Prostate gland (tissue), 2 donors: Measurements from ENCODE around the gene ZNRD2. TPM values are rescaled to one million over a fixed set of nuclear protein-coding genes. Genes with fewer than 3 reads are reported as not detected.
A peak's percentile ranks its signal among the peaks of the same experiment; 100 is the strongest.

Experiments
- DNase-seq: peaks from one replicate; pipeline ENCODE4 v3.0.0-alpha.2; 2019; ENCODE audit warnings: low spot score
- H3K27ac ChIP-seq, 2 donors: fragments of 200-600 bp; sonication (generic); 2 replicates each; pipeline ENCODE4 v1.5.1; 2017 to 2019
- H3K27me3 ChIP-seq: fragments of 200-600 bp; sonication (generic); replicated peaks from 2 replicates; pipeline ENCODE4 v1.5.1; 2019; ENCODE audit not compliant: insufficient read depth
- H3K36me3 ChIP-seq, 2 donors: fragments of 200-600 bp; sonication (generic); 1 replicate in 1 of 2; 2 replicates in 1 of 2; pipeline versions ENCODE4 v1.5.1 to v1.8.1; 2017 to 2019
- H3K4me1 ChIP-seq: fragments of 200-600 bp; sonication (generic); replicated peaks from 2 replicates; pipeline ENCODE4 v1.5.1; 2019
- H3K4me3 ChIP-seq, 2 donors: fragments of 200-600 bp; sonication (generic); 2 replicates each; pipeline ENCODE4 v1.5.1; 2017 to 2019
- H3K9me3 ChIP-seq: fragments of 200-600 bp; sonication (generic); 2 replicates; pipeline ENCODE4 v1.5.1; 2017
- CTCF ChIP-seq, 4 experiments: fragments of 200-600 bp in 2 of 4; fragments of 450-650 bp in 2 of 4; sonication (generic) in 2 of 4; IDR thresholded peaks; 1 replicate in 3 of 4; 2 replicates in 1 of 4; pipeline ENCODE4 v1.5.1; 2016 to 2019; ENCODE audit warnings: antibody characterized with exemption in 4 of 4, mild to moderate bottlenecking in 2 of 4, moderate library complexity in 2 of 4
- POLR2A ChIP-seq: fragments of 450-650 bp; IDR thresholded peaks from one replicate; pipeline ENCODE4 v1.6.1; 2016; ENCODE audit warnings: antibody characterized with exemption, mild to moderate bottlenecking
- POLR2AphosphoS5 ChIP-seq: sonication (generic); formaldehyde crosslinking; IDR thresholded peaks from one replicate; pipeline ENCODE4 v1.6.1; 2017; ENCODE audit warnings: antibody characterized with exemption
- WGBS: methylation state at CpG from one replicate; pipeline ENCODE4 v1.1.5; 2018; 5-methylcytosine and 5-hydroxymethylcytosine counted together
- intact Hi-C: fragments of 100-400 bp; cut with DNase I; formaldehyde crosslinking; loops from one replicate; pipeline ENCODE4 v1.14.2; 2022
- total RNA-seq, 2 donors: library from RNA; depleted of rRNA; stranded (reverse); fragments of >200 nt; gene quantifications; one replicate each; pipeline ENCODE4 v1.1.0, GENCODE V29; 2016

Gene ZNRD2
- total RNA-seq, 2 donors from 2014 or later = 72.8 to 98.1 TPM

GRCh38 chr11:65616575-65617001, 46.3 kb downstream of the ZNRD2 start:
- Histone ChIP-seq H3K27me3 (no peaks in the 10 kb centered on the region), H3K4me1 (peaks cover 26% of the 10 kb centered on the region), H3K27ac (no peak overlapping the region), H3K36me3 (peaks cover 14 to 32% of the 10 kb centered on the region in 2 donors), H3K4me3 (peak overlapping the region; percentile 75 to 90), H3K9me3 (no peaks in the 10 kb centered on the region)
- intact Hi-C loops = loop anchor here (5.0 kb wide), 1 partner anchor 36 kb away; no protein-coding TSS in a partner anchor
- DNase-seq = no peak
- WGBS = 62% methylated on average over 10 of the region's 10 CpGs
- TF ChIP-seq CTCF (IDR thresholded peaks at IDR 0.05) (no peak), POLR2AphosphoS5 (no peak), POLR2A (no peak)

GRCh38 chr11:65617136-65617850, 47.0 kb downstream of the ZNRD2 start:
- Histone ChIP-seq H3K27ac (no peak overlapping the region), H3K36me3 (peaks cover 14 to 32% of the 10 kb centered on the region in 2 donors), H3K4me1 (peaks cover 19% of the 10 kb centered on the region), H3K9me3 (no peaks in the 10 kb centered on the region), H3K4me3 (no peak overlapping the region), H3K27me3 (no peaks in the 10 kb centered on the region)
- TF ChIP-seq CTCF (IDR thresholded peaks at IDR 0.05) = no peak
- 93% methylated on average over 17 of the region's 17 CpGs for WGBS
- DNase-seq = no peak
- intact Hi-C loops = loop anchor here (5.0 kb wide), 1 partner anchor 35 kb away; no protein-coding TSS in a partner anchor

- Histone ChIP-seq H3K27ac (no peak overlapping the region), H3K27me3 (no peaks in the 10 kb centered on the region), H3K4me1 (peaks cover 11% of the 10 kb centered on the region), H3K36me3 (peaks cover 14 to 32% of the 10 kb centered on the region in 2 donors), H3K9me3 (no peaks in the 10 kb centered on the region), H3K4me3 (no peak overlapping the region)
- 95% methylated on average over 21 of the region's 33 CpGs for WGBS
- no peak for TF ChIP-seq CTCF (IDR thresholded peaks at IDR 0.05)
- TF ChIP-seq POLR2A = no peak
- TF ChIP-seq POLR2AphosphoS5 = no peak
- intact Hi-C loops = loop anchor here (5.0 kb wide), 1 partner anchor 34 kb away; no protein-coding TSS in a partner anchor
- DNase-seq = no peak
These were observed 47.9 kb downstream of the ZNRD2 start for GRCh38 chr11:65617990-65618751.

- Histone ChIP-seq H3K27ac (no peak overlapping the region), H3K4me1 (peaks cover 9% of the 10 kb centered on the region), H3K4me3 (no peak overlapping the region), H3K36me3 (peaks cover 14 to 32% of the 10 kb centered on the region in 2 donors), H3K27me3 (no peaks in the 10 kb centered on the region), H3K9me3 (no peaks in the 10 kb centered on the region)
- no peak for DNase-seq
- WGBS = 87% methylated on average over 14 of the region's 14 CpGs
- TF ChIP-seq POLR2A (no peak), POLR2AphosphoS5 (no peak), CTCF (IDR thresholded peaks at IDR 0.05) (no peak)
- intact Hi-C loops = loop anchor here (5.0 kb wide), 1 partner anchor 34 kb away; no protein-coding TSS in a partner anchor
These were observed 48.5 kb downstream of the ZNRD2 start for GRCh38 chr11:65618763-65619162.
